Breast epithelium (tissue), 4 donors: ENCODE results near the gene RTF2. TPM values are rescaled to one million over a fixed set of nuclear protein-coding genes. Genes with fewer than 3 reads are reported as not detected.
"Not testable (repeated sequence)": the region's sequence is repeated elsewhere in the genome, so short reads cannot be mapped to it uniquely, and the experiment has no call there.

ENCODE experiments used
- DNase-seq, 2 donors: peaks; one replicate each; pipeline ENCODE4 v3.0.0-alpha.2; 2019; ENCODE audit warnings: low spot score in 2 of 2
- H3K27ac ChIP-seq, 2 donors: fragments of 200-600 bp; sonication (generic) in 1 of 2; one replicate each; pipeline ENCODE4 v1.5.1; 2016 to 2019; ENCODE audit warnings: mild to moderate bottlenecking in 1 of 2
- H3K27me3 ChIP-seq, 2 donors: fragments of 200-600 bp; sonication (generic) in 1 of 2; one replicate each; pipeline versions ENCODE4 v1.5.1 to v1.6.0; 2017 to 2019; ENCODE audit warnings: control low read depth in 1 of 2, mild to moderate bottlenecking in 1 of 2
- H3K36me3 ChIP-seq: fragments of 200-600 bp; one replicate; pipeline ENCODE4 v1.5.1; 2019
- H3K4me1 ChIP-seq, 2 donors: fragments of 200-600 bp; sonication (generic); one replicate each; pipeline ENCODE4 v1.5.1; 2016 to 2019; ENCODE audit warnings: control low read depth in 1 of 2
- H3K4me3 ChIP-seq, 3 donors: fragments of 200-600 bp; sonication (generic); 1 replicate in 2 of 3; 2 replicates in 1 of 3; pipeline ENCODE4 v1.5.1; 2016 to 2019; ENCODE audit warnings: mild to moderate bottlenecking in 3 of 3, moderate library complexity in 2 of 3
- H3K9me3 ChIP-seq, 2 donors: fragments of 200-600 bp; sonication (generic) in 1 of 2; one replicate each; pipeline ENCODE4 v1.5.1; 2016 to 2019; ENCODE audit warnings: control low read depth in 1 of 2
- CTCF ChIP-seq, 3 donors: fragments of 450-650 bp; IDR thresholded peaks; one replicate each; pipeline ENCODE4 v1.5.1; 2016 to 2017; ENCODE audit warnings: antibody characterized with exemption in 3 of 3, mild to moderate bottlenecking in 3 of 3, moderate library complexity in 3 of 3
- POLR2A ChIP-seq: fragments of 450-650 bp; IDR thresholded peaks from one replicate; pipeline ENCODE4 v1.6.1; 2016; ENCODE audit warnings: antibody characterized with exemption, mild to moderate bottlenecking, moderate library complexity
- POLR2AphosphoS5 ChIP-seq, 3 donors: sonication (generic); formaldehyde crosslinking; IDR thresholded peaks; one replicate each; pipeline ENCODE4 v1.6.1; 2017; ENCODE audit warnings: antibody characterized with exemption in 3 of 3
- intact Hi-C: fragments of 100-400 bp; cut with DNase I; formaldehyde crosslinking; loops from one replicate; pipeline ENCODE4 v1.15.1; 2023; ENCODE audit warnings: low total_unique reads
- total RNA-seq, 3 donors: library from RNA; depleted of rRNA; stranded (reverse); fragments of >200 nt; gene quantifications; one replicate each; pipeline ENCODE4 v1.1.0, GENCODE V29; 2016

Gene RTF2
- total RNA-seq, 3 donors from 2014 or later: 58.0 to 80.0 (median 66.3) TPM

DNA sequence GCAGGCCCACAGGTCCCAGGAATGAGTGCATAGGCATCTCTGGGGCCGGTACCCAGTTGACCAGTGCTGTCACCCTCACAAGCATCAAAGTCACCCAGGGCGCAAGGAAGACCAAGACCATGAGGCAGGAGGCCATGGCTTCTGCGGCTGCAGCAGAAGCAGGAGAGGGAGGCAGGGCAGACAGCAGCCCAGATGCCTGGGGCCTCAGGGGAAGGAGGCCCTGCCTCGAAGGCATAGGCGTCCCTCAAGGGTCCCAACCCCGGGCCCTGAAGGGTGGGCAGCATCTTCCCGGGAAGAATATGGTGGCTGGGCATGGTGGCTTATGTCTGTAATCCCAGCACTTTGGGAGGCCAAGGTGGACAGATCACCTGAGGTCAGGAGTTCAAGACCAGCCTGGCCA is 59.1 kb downstream of the RTF2 start:
- Histone ChIP-seq H3K27me3 (no peaks in the 10 kb centered on the region), H3K4me1 (no peaks in the 10 kb centered on the region), H3K4me3 (no peak overlapping the region), H3K36me3 (no peaks in the 10 kb centered on the region), H3K9me3 (no peaks in the 10 kb centered on the region), H3K27ac (no peak overlapping the region)
- TF ChIP-seq CTCF (IDR thresholded peaks at IDR 0.05) (no peak), POLR2AphosphoS5 (IDR thresholded peaks at IDR 0.05) (no peak), POLR2A (no peak)
- intact Hi-C loops: no loop called here
- DNase-seq: no peak

- H3K27me3 ChIP-seq, H3K4me3 ChIP-seq, H3K27ac ChIP-seq, intact Hi-C loops, H3K9me3 ChIP-seq, H3K36me3 ChIP-seq, DNase-seq, H3K4me1 ChIP-seq: not testable (repeated sequence)
Measured at GRCh38 chr20:56532946-56533345, 64.5 kb downstream of the RTF2 start, which contains the start of gene FAM209B. Gene FAM209B, plus strand, starts transcription at chr20:56533246. Its CDS starts 96 bp downstream, at chr20:56533342.

DNA sequence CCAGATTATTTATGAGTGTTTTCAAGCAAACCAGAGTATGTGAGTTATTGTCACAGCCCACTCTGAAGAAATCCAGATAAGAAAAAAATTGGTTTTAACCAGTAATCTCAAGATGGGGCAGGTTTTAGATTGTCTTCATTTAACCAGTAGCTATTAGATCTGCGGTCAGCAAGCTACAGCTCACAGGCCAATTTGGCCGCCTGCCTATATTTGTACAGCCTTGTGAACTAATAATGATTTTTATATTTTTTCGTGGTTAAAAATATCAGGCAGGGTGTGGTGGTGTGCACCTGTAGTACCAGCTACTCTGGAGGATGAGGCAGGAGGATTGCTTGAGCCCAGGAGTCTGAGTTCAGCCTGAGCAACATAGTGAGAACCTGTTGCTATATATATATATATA is 69.6 kb downstream of the RTF2 start:
- Histone ChIP-seq H3K9me3 (no peaks in the 10 kb centered on the region), H3K27me3 (no peaks in the 10 kb centered on the region), H3K36me3 (no peaks in the 10 kb centered on the region), H3K27ac (no peak overlapping the region), H3K4me1 (no peaks in the 10 kb centered on the region), H3K4me3 (no peak overlapping the region)
- no peak for TF ChIP-seq POLR2A
- TF ChIP-seq CTCF (IDR thresholded peaks at IDR 0.05): no peak
- TF ChIP-seq POLR2AphosphoS5 (IDR thresholded peaks at IDR 0.05): no peak
- DNase-seq: no peak
- intact Hi-C loops: no loop called here

- H3K9me3 ChIP-seq: no peaks in the 10 kb centered on the region
- no peak for DNase-seq
- TF ChIP-seq POLR2A (no peak), CTCF (IDR thresholded peaks at IDR 0.05) (no peak)
- no peaks in the 10 kb centered on the region for H3K36me3 ChIP-seq
- H3K27me3 ChIP-seq: no peaks in the 10 kb centered on the region
- no peaks in the 10 kb centered on the region for H3K4me1 ChIP-seq
- no peak overlapping the region for H3K27ac ChIP-seq
- intact Hi-C loops: no loop called here
- no peak overlapping the region for H3K4me3 ChIP-seq
Measured at GRCh38 chr20:56540415-56540814, 72.0 kb downstream of the RTF2 start.

- DNase-seq: no peak
- TF ChIP-seq POLR2A (no peak), POLR2AphosphoS5 (IDR thresholded peaks at IDR 0.05) (no peak), CTCF (IDR thresholded peaks at IDR 0.05) (no peak)
- Histone ChIP-seq H3K36me3 (no peaks in the 10 kb centered on the region), H3K4me3 (no peak overlapping the region), H3K4me1 (no peaks in the 10 kb centered on the region), H3K27ac (no peak overlapping the region), H3K9me3 (no peaks in the 10 kb centered on the region), H3K27me3 (no peaks in the 10 kb centered on the region)
- intact Hi-C loops: no loop called here
Measured at GRCh38 chr20:56542489-56543030, 74.1 kb downstream of the RTF2 start.

DNA sequence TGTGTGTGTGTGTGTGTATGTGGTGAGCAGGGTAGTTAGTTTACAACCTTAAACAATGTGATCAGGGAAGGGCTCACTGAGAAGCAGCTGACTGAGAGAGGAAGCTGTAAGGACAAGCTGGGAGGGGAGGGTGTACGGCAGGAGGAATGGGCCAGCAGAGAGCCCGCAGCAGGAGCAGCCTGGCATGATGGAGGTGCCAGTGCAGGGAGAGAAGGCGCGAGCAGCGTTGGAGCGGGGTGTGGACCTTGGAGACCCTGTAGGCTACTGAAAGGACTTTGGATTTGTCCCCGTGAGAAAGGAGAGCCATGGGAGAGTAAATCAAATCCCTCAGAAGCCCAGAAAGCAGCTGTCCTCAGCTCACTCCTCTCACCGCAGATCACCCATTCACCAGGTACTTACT is 83.1 kb downstream of the RTF2 start:
- no peaks in the 10 kb centered on the region for H3K9me3 ChIP-seq
- H3K36me3 ChIP-seq: no peaks in the 10 kb centered on the region
- H3K4me3 ChIP-seq: no peak overlapping the region
- no peak for TF ChIP-seq CTCF (IDR thresholded peaks at IDR 0.05)
- intact Hi-C loops: no loop called here
- no peaks in the 10 kb centered on the region for H3K27me3 ChIP-seq
- H3K4me1 ChIP-seq: no peaks in the 10 kb centered on the region
- no peak for DNase-seq
- H3K27ac ChIP-seq: no peak overlapping the region
